Naive thymus-derived CD4-positive, alpha-beta T cell (primary cell): ENCODE results near the gene TSPYL4. TPM values are rescaled to one million over a fixed set of nuclear protein-coding genes. Genes with fewer than 3 reads are reported as not detected.

Experiments used
- ATAC-seq: fragments of 150-1000 bp; cut with Tn5 transposase; 2 replicates; pipeline ENCODE4 v1.10.0; 2021; ENCODE audit warnings: mild to moderate bottlenecking, moderate library complexity
- CTCF ChIA-PET: fragments of 350-600 bp; sonication (Branson Sonifier 250); formaldehyde crosslinking; loops from one replicate; lab custom pipeline; 2021; ENCODE audit warnings: antibody characterized with exemption; lab: Charles Lee
- POLR2A ChIA-PET: fragments of 350-600 bp; sonication (Branson Sonifier 250); formaldehyde crosslinking; loops from one replicate; lab custom pipeline; 2021; ENCODE audit warnings: antibody characterized with exemption, inconsistent platforms; lab: Charles Lee
- DNase-seq, 9 donors: peaks; one replicate each; pipeline versions ENCODE4 v3.0.0 to v3.0.0-alpha.2; 2020 to 2022; ENCODE audit warnings: mixed read lengths in 1 of 9
- H3K27ac ChIP-seq: one replicate; pipeline ENCODE4 v1.7.0; 2013; ENCODE audit warnings: mild to moderate bottlenecking, low read depth, low read length, moderate library complexity
- H3K27me3 ChIP-seq, 2 donors: one replicate each; pipeline ENCODE4 v1.7.0; 2013; ENCODE audit warnings: low read length in 2 of 2, mild to moderate bottlenecking in 2 of 2, moderate library complexity in 2 of 2; ENCODE audit not compliant: control insufficient read depth in 2 of 2, insufficient read depth in 2 of 2
- H3K36me3 ChIP-seq, 3 experiments: 1 replicate in 2 of 3; 2 replicates in 1 of 3; pipeline ENCODE4 v1.7.0; 2013; ENCODE audit warnings: low read length in 3 of 3, mild to moderate bottlenecking in 3 of 3, moderate library complexity in 1 of 3; ENCODE audit not compliant: insufficient read depth in 3 of 3, control insufficient read depth in 2 of 3
- H3K4me1 ChIP-seq, 2 donors: one replicate each; pipeline ENCODE4 v1.7.0; 2013; ENCODE audit warnings: low read length in 2 of 2, mild to moderate bottlenecking in 2 of 2, moderate library complexity in 1 of 2; ENCODE audit not compliant: control insufficient read depth in 2 of 2, insufficient read depth in 2 of 2
- H3K4me3 ChIP-seq: 2 replicates; pipeline ENCODE4 v1.7.0; 2013; ENCODE audit warnings: mild to moderate bottlenecking, low read length
- H3K9me3 ChIP-seq, 3 experiments: 1 replicate in 2 of 3; 2 replicates in 1 of 3; pipeline ENCODE4 v1.7.0; 2013; ENCODE audit warnings: low read length in 3 of 3; ENCODE audit not compliant: control insufficient read depth in 2 of 3
- H3K27ac Mint-ChIP-seq, 9 donors: one replicate each; pipeline ENCODE4 v1.8.0; 2020 to 2022; ENCODE audit warnings: mixed read lengths in 9 of 9, mild to moderate bottlenecking in 8 of 9, moderate library complexity in 5 of 9, inconsistent platforms in 2 of 9
- H3K27me3 Mint-ChIP-seq, 5 donors: one replicate each; pipeline ENCODE4 v1.8.0; 2021 to 2022; ENCODE audit warnings: mixed read lengths in 5 of 5, mild to moderate bottlenecking in 1 of 5
- H3K36me3 Mint-ChIP-seq, 5 donors: one replicate each; pipeline ENCODE4 v1.8.0; 2020 to 2022; ENCODE audit warnings: mixed read lengths in 5 of 5, mild to moderate bottlenecking in 3 of 5, inconsistent platforms in 1 of 5
- H3K4me1 Mint-ChIP-seq, 7 donors: one replicate each; pipeline ENCODE4 v1.8.0; 2020 to 2022; ENCODE audit warnings: mixed read lengths in 7 of 7, mild to moderate bottlenecking in 3 of 7, inconsistent platforms in 1 of 7
- H3K4me3 Mint-ChIP-seq, 10 donors: one replicate each; pipeline ENCODE4 v1.8.0; 2020 to 2022; ENCODE audit warnings: mild to moderate bottlenecking in 10 of 10, mixed read lengths in 10 of 10, moderate library complexity in 6 of 10, inconsistent platforms in 2 of 10
- H3K9me3 Mint-ChIP-seq, 11 donors: one replicate each; pipeline ENCODE4 v1.8.0; 2020 to 2022; ENCODE audit warnings: mixed read lengths in 11 of 11, mild to moderate bottlenecking in 4 of 11, inconsistent platforms in 1 of 11, moderate library complexity in 1 of 11
- intact Hi-C, 2 donors: fragments of 100-400 bp; cut with micrococcal nuclease; formaldehyde crosslinking; loops; one replicate each; pipeline ENCODE4 v1.15.1; 2023
- polyA plus RNA-seq, 2 donors: library from polyadenylated mRNA; unstranded; fragments of 300-500 nt; fragmentation: Illumina TruSeq; gene quantifications; one replicate each; pipeline ENCODE4 v1.2.3, GENCODE V29; 2021
- total RNA-seq, 6 experiments: library from RNA in 5 of 6; stranded (reverse) in 5 of 6; gene quantifications; 1 replicate in 5 of 6; 2 replicates in 1 of 6; pipeline ENCODE4 v1.2.3 and lab custom pipeline; 2021 to 2026

The TSPYL4 gene
- total and polyA plus RNA-seq, 7 experiments from 2014 or later: 9.7 to 58.2 (median 21.5) TPM

GRCh38 chr6:116256694-116257093 lies 2.8 kb upstream of the TSPYL4 start:
- Histone ChIP-seq H3K27ac (no peak overlapping the region), H3K36me3 (no peaks in the 10 kb centered on the region), H3K9me3 (no peaks in the 10 kb centered on the region), H3K4me3 (no peak overlapping the region), H3K4me1 (peaks cover 15 to 22% of the 10 kb centered on the region in 2 donors), H3K27me3 (no peaks in the 10 kb centered on the region)
- Mint-ChIP-seq H3K27me3 (no peaks in the 10 kb centered on the region), H3K36me3 (peaks cover 10 to 29% (median 18%) of the 10 kb centered on the region in 5 donors), H3K4me1 (peaks cover 7 to 38% (median 19%) of the 10 kb centered on the region in 7 donors), H3K9me3 (peaks cover 0 to 3% (median 0%) of the 10 kb centered on the region in 11 donors), H3K27ac (no peak overlapping the region), H3K4me3 (no peak overlapping the region)
- CTCF ChIA-PET: interaction anchor here (0.7 to 0.8 kb wide), 2 partner anchors 23 to 277 kb away, joined by 3 read pairs; partner anchors contain the start of gene TSPYL1
- no peak for ATAC-seq
- POLR2A ChIA-PET: interaction anchor here (7.3 kb wide), 1 partner anchor 23 kb away, joined by 67 read pairs; the partner anchor contains the start of gene TSPYL1
- intact Hi-C loops: loop anchor here in 1 of 2 donors (10.0 kb wide), 1 partner anchor 1348 kb away; the partner anchor contains the start of gene GOPC
- no peak for DNase-seq

DNA sequence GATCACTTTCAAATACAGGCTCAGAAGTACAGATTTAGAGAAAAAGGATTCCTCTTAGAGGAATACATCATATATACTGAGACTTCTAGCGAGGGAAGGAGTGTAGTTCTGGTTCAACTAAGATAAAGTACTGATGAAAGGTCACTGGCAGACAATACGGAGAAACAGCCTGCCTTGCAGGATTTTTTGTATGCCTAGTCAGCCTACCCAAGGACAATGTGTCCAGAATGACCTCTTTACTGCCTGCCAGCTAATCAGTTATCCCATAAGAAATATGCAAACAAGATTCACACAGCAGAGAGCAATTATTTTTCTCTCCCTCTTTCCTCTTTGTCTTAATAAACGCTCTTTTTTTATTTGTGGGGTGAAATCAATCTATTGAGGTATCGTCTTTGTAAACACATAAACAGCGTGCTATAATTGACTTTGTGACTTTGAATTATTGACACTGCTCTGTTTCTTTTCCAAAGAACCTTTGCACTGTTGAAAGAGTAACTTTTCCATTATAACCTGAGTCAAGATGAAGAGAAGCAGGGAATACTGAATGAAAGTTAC lies 1.4 kb upstream of the TSPYL4 start:
- DNase-seq: no peak
- no peaks in the 10 kb centered on the region for H3K9me3 ChIP-seq
- intact Hi-C loops: loop anchor here (2.0 to 10.0 kb wide), 3 partner anchors 13 to 1349 kb away; partner anchors contain the start of genes GOPC (in 1 of the 2) and KPNA5 (in 1 of the 2)
- H3K27ac ChIP-seq: peak overlapping the region; percentile 97
- no peak overlapping the region for H3K27ac Mint-ChIP-seq
- no peaks in the 10 kb centered on the region for H3K27me3 ChIP-seq
- ATAC-seq: no peak
- no peaks in the 10 kb centered on the region for H3K36me3 ChIP-seq
- H3K4me1 Mint-ChIP-seq: peaks cover 2 to 40% (median 21%) of the 10 kb centered on the region in 7 donors
- peaks cover 4 to 19% (median 9%) of the 10 kb centered on the region in 5 donors for H3K36me3 Mint-ChIP-seq
- H3K4me3 Mint-ChIP-seq: no peak overlapping the region
- POLR2A ChIA-PET: interaction anchor here (1.0 to 7.3 kb wide), 7 partner anchors 9 to 316 kb away, joined by 3 to 67 read pairs (median 7); partner anchors contain the start of genes NT5DC1, RWDD1 and TSPYL1
- no peak overlapping the region for H3K4me3 ChIP-seq
- H3K27me3 Mint-ChIP-seq: no peaks in the 10 kb centered on the region
- CTCF ChIA-PET: interaction anchor here (2.1 kb wide), 1 partner anchor 14 kb away, joined by 8 read pairs; no protein-coding TSS in a partner anchor
- H3K9me3 Mint-ChIP-seq: peaks cover 0 to 4% (median 0%) of the 10 kb centered on the region in 11 donors
- H3K4me1 ChIP-seq: peaks cover 27 to 36% of the 10 kb centered on the region in 2 donors

- peaks cover 0 to 38% (median 27%) of the 10 kb centered on the region in 7 donors for H3K4me1 Mint-ChIP-seq
- Histone ChIP-seq H3K27ac (peak overlapping the region; percentile 97), H3K9me3 (no peaks in the 10 kb centered on the region), H3K36me3 (no peaks in the 10 kb centered on the region), H3K4me3 (peak overlapping the region; percentile 80), H3K4me1 (peaks cover 27 to 36% of the 10 kb centered on the region in 2 donors), H3K27me3 (no peaks in the 10 kb centered on the region)
- peaks cover 0 to 4% (median 0%) of the 10 kb centered on the region in 11 donors for H3K9me3 Mint-ChIP-seq
- DNase-seq (no peak), ATAC-seq (no peak)
- POLR2A ChIA-PET: interaction anchor here (0.9 to 7.3 kb wide), 9 partner anchors 11 to 317 kb away, joined by 3 to 67 read pairs (median 6); partner anchors contain the start of genes NT5DC1, RWDD1 and TSPYL1
- no peak overlapping the region for H3K27ac Mint-ChIP-seq
- H3K27me3 Mint-ChIP-seq: no peaks in the 10 kb centered on the region
- H3K36me3 Mint-ChIP-seq: peaks cover 0 to 11% (median 9%) of the 10 kb centered on the region in 5 donors
- intact Hi-C loops: loop anchor here (1.0 to 10.0 kb wide), 11 partner anchors 14 to 1350 kb away; partner anchors contain the start of genes RWDD1 (in 2 of the 2), TSPYL1 (in 2 of the 2), ZUP1 (in 2 of the 2) and DCBLD1 (in 1 of the 2)
- no peak overlapping the region for H3K4me3 Mint-ChIP-seq
- CTCF ChIA-PET: interaction anchor here (2.1 kb wide), 1 partner anchor 15 kb away, joined by 8 read pairs; no protein-coding TSS in a partner anchor
Measured at GRCh38 chr6:116254297-116255056, 602 bp upstream of the TSPYL4 start.

DNA sequence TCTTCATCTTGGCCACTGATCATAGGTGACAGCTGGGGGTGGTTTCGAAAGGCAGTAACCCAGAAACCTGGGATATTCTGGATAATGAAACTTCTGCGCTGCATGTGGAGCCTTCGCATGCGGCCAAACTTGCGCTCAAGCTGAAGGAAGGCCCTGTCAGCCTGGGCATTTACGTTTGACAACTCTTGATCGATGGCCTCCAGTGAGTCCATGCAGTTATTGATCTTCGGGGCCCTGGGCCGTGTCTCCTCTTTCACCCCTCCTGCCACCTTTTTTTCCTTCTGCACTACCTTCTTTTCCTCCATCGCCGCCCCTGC lies 729 bp downstream of the TSPYL4 start:
- no peaks in the 10 kb centered on the region for H3K27me3 Mint-ChIP-seq
- H3K4me3 Mint-ChIP-seq: no peak overlapping the region
- peak overlapping the region; percentile 80 for H3K4me3 ChIP-seq
- H3K4me1 ChIP-seq: peaks cover 27 to 36% of the 10 kb centered on the region in 2 donors
- peaks cover 9 to 49% (median 27%) of the 10 kb centered on the region in 7 donors for H3K4me1 Mint-ChIP-seq
- ChIA-PET CTCF (no interaction called here), POLR2A (interaction anchor here (0.7 to 7.3 kb wide), 8 partner anchors 9 to 318 kb away, joined by 3 to 67 read pairs (median 5); partner anchors contain the start of genes NT5DC1, RWDD1 and TSPYL1)
- H3K9me3 Mint-ChIP-seq: peaks cover 0 to 4% (median 0%) of the 10 kb centered on the region in 11 donors
- no peaks in the 10 kb centered on the region for H3K27me3 ChIP-seq
- intact Hi-C loops: loop anchor here (5.0 to 10.0 kb wide), 3 partner anchors 414 to 1352 kb away; partner anchors contain the start of genes DCBLD1 (in 1 of the 2), GOPC (in 1 of the 2) and ZUP1 (in 1 of the 2)
- DNase-seq (no peak), ATAC-seq (no peak)
- H3K27ac Mint-ChIP-seq: no peak overlapping the region
- H3K36me3 Mint-ChIP-seq: peaks cover 0 to 11% (median 5%) of the 10 kb centered on the region in 5 donors
- H3K27ac ChIP-seq: peak overlapping the region; percentile 97
- H3K36me3 ChIP-seq: no peaks in the 10 kb centered on the region
- H3K9me3 ChIP-seq: no peaks in the 10 kb centered on the region

- POLR2A ChIA-PET: interaction anchor here (1.0 to 7.3 kb wide), 2 partner anchors 28 to 151 kb away, joined by 4 to 67 read pairs; partner anchors contain the start of genes NT5DC1 and TSPYL1
- intact Hi-C loops: loop anchor here (5.0 to 10.0 kb wide), 3 partner anchors 416 to 1353 kb away; partner anchors contain the start of genes DCBLD1 (in 1 of the 2), GOPC (in 1 of the 2) and ZUP1 (in 1 of the 2)
- ATAC-seq (no peak), DNase-seq (no peak)
- Histone ChIP-seq H3K27me3 (no peaks in the 10 kb centered on the region), H3K27ac (no peak overlapping the region), H3K36me3 (no peaks in the 10 kb centered on the region), H3K9me3 (no peaks in the 10 kb centered on the region), H3K4me3 (no peak overlapping the region), H3K4me1 (peaks cover 27 to 36% of the 10 kb centered on the region in 2 donors)
- peak overlapping the region in 7 of 9 donors; percentile 47 to 88 (median 67) for H3K27ac Mint-ChIP-seq
- H3K4me3 Mint-ChIP-seq: peak overlapping the region in 7 of 10 donors; percentile 12 to 78 (median 55)
- H3K27me3 Mint-ChIP-seq: no peaks in the 10 kb centered on the region
- peaks cover 0 to 4% (median 0%) of the 10 kb centered on the region in 11 donors for H3K9me3 Mint-ChIP-seq
- H3K36me3 Mint-ChIP-seq: peaks cover 0 to 11% (median 4%) of the 10 kb centered on the region in 5 donors
- peaks cover 10 to 45% (median 27%) of the 10 kb centered on the region in 7 donors for H3K4me1 Mint-ChIP-seq
- CTCF ChIA-PET: no interaction called here
Measured at GRCh38 chr6:116251568-116252384, 2.1 kb downstream of the TSPYL4 start.
